IPS-15b (cell line): ENCODE results near the gene OLA1.
"Not testable (repeated sequence)": the region's sequence is repeated elsewhere in the genome, so short reads cannot be mapped to it uniquely, and the experiment has no call there.

ENCODE experiments used
- H3K27me3 ChIP-seq: one replicate; pipeline ENCODE4 v1.6.1; 2013; ENCODE audit warnings: low read length; ENCODE audit not compliant: control insufficient read depth, insufficient read depth
- H3K36me3 ChIP-seq: one replicate; pipeline ENCODE4 v1.6.1; 2013; ENCODE audit warnings: low read length; ENCODE audit not compliant: control insufficient read depth, insufficient read depth
- H3K4me1 ChIP-seq: one replicate; pipeline ENCODE4 v1.6.1; 2013; ENCODE audit warnings: mild to moderate bottlenecking, low read length; ENCODE audit not compliant: control insufficient read depth, insufficient read depth
- H3K4me3 ChIP-seq: one replicate; pipeline ENCODE4 v1.5.1; 2013; ENCODE audit warnings: low read depth, low read length
- H3K9ac ChIP-seq: one replicate; pipeline ENCODE4 v1.6.1; 2013; ENCODE audit warnings: low read depth, mild to moderate bottlenecking, low read length
- H3K9me3 ChIP-seq: one replicate; pipeline ENCODE4 v1.6.1; 2013; ENCODE audit warnings: mild to moderate bottlenecking, low read length; ENCODE audit not compliant: control insufficient read depth, insufficient read depth

Gene OLA1

DNA sequence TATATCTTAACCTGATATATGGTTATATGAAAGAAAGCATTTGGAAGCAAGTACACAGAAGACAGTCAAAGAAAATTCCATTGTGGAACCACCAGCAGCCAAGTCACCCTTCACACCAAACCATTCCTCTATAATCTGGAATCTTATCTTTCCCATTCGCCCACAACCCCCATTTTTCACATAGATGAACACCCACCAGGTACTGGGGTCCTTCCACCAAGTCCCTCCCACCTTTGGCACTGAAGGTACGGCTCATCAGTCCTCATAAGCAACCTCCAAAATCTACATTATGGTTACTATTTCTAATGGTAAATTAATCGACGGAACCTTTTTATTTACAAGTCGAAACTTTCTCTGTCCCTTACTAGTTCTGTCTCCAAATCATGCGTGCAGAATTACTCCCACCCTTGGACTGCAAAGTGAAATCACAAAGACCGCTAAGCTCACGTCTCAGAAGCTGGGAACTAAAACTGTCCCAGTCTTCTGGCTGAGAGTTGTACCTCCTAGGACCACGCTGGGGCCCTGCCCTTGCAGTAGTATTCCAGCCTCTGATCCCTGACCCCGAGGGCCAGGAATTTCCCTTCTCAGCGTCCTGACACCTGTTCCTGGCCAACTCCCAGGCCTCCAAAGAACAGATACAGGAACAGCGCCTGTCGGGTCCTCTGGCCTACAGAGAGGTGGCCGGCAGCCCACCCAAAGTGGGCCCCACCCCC, 702 bp downstream of the OLA1 start:
- Histone ChIP-seq H3K9ac (peak overlapping the region; percentile 60), H3K27me3 (peaks cover 7% of the 10 kb centered on the region), H3K4me1 (peaks cover 7% of the 10 kb centered on the region), H3K4me3 (peak overlapping the region; percentile 94), H3K36me3 (no peaks in the 10 kb centered on the region), H3K9me3 (no peaks in the 10 kb centered on the region)

DNA sequence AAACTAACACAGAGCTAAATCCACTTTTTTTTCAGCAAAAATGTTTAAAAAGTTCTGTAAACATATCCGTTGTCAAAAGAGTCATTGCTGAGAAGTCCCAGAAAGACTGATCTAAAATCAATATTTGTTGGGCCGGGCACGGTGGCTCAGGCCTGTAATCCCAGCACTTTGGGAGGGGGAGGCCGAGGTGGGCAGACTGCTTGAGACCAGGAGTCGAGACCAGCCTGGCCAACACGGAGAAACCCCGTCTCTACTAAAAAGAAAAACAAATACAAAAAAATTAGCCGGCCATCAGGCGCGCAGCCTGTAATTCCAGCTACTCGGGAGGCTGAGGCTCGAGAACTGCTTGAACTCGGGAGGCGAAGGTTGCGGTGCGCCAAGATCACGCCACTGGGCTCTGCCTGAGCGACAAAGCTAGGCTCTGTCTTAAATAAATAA, 1.4 kb downstream of the OLA1 start:
- H3K4me1 ChIP-seq: peaks cover 9% of the 10 kb centered on the region
- H3K36me3 ChIP-seq: peaks cover 3% of the 10 kb centered on the region
- no peak overlapping the region for H3K9ac ChIP-seq
- H3K27me3 ChIP-seq: peaks cover 7% of the 10 kb centered on the region
- no peaks in the 10 kb centered on the region for H3K9me3 ChIP-seq
- H3K4me3 ChIP-seq: peak overlapping the region; percentile 94

GRCh38 chr2:174245628-174246027, 2.7 kb downstream of the OLA1 start:
- H3K4me3 ChIP-seq, H3K9ac ChIP-seq, H3K27me3 ChIP-seq, H3K36me3 ChIP-seq, H3K9me3 ChIP-seq, H3K4me1 ChIP-seq: not testable (repeated sequence)

GRCh38 chr2:174245065-174245464, 3.3 kb downstream of the OLA1 start:
- H3K9ac ChIP-seq: no peak overlapping the region
- no peaks in the 10 kb centered on the region for H3K9me3 ChIP-seq
- H3K27me3 ChIP-seq: peaks cover 7% of the 10 kb centered on the region
- peaks cover 9% of the 10 kb centered on the region for H3K4me1 ChIP-seq
- H3K36me3 ChIP-seq: peaks cover 3% of the 10 kb centered on the region
- no peak overlapping the region for H3K4me3 ChIP-seq

- Histone ChIP-seq H3K36me3 (peaks cover 3% of the 10 kb centered on the region), H3K4me3 (no peak overlapping the region), H3K4me1 (peaks cover 6% of the 10 kb centered on the region), H3K9me3 (no peaks in the 10 kb centered on the region), H3K27me3 (no peaks in the 10 kb centered on the region), H3K9ac (no peak overlapping the region)
Measured at GRCh38 chr2:174243812-174244211, 4.5 kb downstream of the OLA1 start.

- Histone ChIP-seq H3K9ac (no peak overlapping the region), H3K9me3 (no peaks in the 10 kb centered on the region), H3K36me3 (peaks cover 3% of the 10 kb centered on the region), H3K4me3 (no peak overlapping the region), H3K27me3 (no peaks in the 10 kb centered on the region), H3K4me1 (peaks cover 2% of the 10 kb centered on the region)
Measured at GRCh38 chr2:174240097-174240496, 8.2 kb downstream of the OLA1 start.

DNA sequence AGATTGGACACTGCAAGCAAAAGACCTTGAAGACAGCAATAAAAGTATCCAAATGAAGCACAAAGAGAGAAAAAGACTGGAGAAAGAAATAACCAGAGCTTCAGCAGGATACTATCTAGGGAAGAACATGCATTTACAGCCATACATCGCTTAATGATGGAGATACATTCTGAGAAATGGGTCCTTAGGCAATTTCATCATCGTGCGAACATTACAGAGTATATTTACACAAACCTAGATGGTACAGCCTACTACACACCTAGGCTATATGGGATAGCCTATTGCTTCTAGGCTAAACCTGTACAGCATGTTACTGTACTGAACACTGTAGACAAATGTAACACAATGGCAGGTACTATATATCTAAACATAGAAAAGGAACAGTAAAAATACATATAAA, 11.9 kb downstream of the OLA1 start:
- Histone ChIP-seq H3K4me3 (no peak overlapping the region), H3K9me3 (no peaks in the 10 kb centered on the region), H3K9ac (no peak overlapping the region), H3K4me1 (no peaks in the 10 kb centered on the region), H3K36me3 (no peaks in the 10 kb centered on the region), H3K27me3 (no peaks in the 10 kb centered on the region)

DNA sequence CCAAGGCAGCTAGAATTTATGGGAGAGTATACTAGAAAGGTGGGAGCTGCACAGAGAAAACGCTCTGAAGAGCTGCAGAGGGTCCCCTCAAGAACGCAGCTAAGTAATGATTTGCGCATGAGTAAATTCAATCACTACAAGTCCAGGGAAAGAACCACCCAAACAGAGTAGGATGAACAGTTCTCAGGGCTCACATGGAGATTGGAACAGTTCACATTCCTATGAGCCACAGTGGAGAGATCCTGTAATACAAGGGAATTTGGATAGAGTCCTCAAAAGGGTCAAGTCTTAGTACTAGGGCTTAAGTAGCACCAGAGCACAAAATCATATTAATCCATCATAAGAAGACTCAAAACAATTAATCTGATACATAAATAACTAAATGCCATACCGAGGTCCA, 12.7 kb downstream of the OLA1 start:
- Histone ChIP-seq H3K9me3 (no peaks in the 10 kb centered on the region), H3K4me1 (no peaks in the 10 kb centered on the region), H3K36me3 (no peaks in the 10 kb centered on the region), H3K27me3 (no peaks in the 10 kb centered on the region), H3K9ac (no peak overlapping the region), H3K4me3 (no peak overlapping the region)

DNA sequence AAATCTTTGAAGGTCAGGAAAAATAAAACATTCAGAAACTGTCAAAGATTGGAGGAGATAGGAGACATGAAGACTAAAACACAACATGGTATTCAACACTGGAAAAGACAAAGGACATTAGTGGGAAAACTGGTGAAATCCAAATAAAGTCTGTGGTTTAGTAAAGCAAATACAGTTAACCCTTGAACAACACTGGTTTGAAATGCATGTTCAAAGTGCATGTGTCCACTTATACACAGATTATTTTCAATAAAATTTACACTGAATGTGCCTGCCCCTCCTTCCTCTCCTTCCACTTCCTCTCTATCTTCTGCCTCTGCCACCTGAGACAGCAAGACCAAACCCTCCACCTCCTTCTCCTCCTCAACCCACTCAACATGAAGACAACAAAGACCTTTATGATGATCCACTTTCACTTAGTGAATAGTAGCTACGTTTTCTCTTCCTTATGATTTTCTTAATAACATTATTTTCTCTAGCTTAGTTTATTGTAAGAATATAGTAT, 14.5 kb downstream of the OLA1 start:
- Histone ChIP-seq H3K36me3 (no peaks in the 10 kb centered on the region), H3K9me3 (no peaks in the 10 kb centered on the region), H3K27me3 (no peaks in the 10 kb centered on the region), H3K4me1 (no peaks in the 10 kb centered on the region), H3K4me3 (no peak overlapping the region), H3K9ac (no peak overlapping the region)

DNA sequence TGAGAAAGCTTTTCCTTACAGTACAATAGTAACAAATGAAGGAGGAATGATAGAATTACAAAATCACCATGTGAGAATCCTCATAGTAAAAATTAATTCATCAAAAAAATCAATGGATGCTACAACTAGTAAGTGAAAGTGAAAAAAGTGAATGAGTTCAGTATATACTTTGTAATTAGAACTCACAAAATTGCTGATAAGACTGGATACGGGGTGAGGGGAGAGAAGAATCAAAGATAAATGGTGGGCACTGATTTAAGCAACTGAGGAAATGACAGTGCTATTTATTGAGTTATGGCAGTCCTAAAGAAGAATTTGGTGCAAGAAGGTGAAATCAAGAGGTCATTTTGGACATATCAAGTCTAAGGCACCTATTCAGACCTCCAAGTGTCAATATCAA, 20.6 kb downstream of the OLA1 start:
- no peaks in the 10 kb centered on the region for H3K4me1 ChIP-seq
- no peaks in the 10 kb centered on the region for H3K9me3 ChIP-seq
- no peak overlapping the region for H3K9ac ChIP-seq
- no peaks in the 10 kb centered on the region for H3K36me3 ChIP-seq
- H3K27me3 ChIP-seq: no peaks in the 10 kb centered on the region
- no peak overlapping the region for H3K4me3 ChIP-seq

DNA sequence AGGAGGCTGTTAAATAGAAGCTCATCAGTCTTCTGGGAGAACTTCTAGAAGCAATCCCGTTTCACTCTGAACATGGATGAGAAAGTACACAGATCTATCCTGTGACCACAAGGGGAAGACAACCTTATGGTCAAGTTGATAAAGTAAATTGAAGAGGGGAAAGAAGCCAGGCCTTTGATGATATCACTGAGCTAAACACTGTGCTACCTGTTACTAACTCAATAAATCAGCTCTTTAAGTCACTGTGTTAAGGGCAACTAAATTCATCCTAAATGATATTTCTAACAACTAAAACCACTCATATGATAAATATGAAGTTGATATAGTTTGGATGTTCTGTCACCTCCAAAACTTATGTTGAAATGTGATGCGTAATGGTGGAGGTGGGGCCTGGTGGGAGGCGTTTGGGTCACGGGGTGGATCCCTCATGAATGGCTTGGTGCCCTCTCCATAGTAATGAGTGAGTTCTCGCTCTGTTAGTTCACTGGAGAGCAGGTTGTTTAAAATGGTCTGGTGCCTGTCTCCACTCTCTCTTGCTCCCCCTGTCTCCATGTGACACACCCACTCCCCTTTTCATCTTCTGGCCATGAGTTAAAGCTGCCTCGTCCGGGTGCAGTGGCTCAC, 23.6 kb downstream of the OLA1 start:
- Histone ChIP-seq H3K9ac (no peak overlapping the region), H3K36me3 (no peaks in the 10 kb centered on the region)

GRCh38 chr2:174224125-174224524, 24.2 kb downstream of the OLA1 start:
- H3K36me3 ChIP-seq: no peaks in the 10 kb centered on the region
- H3K4me3 ChIP-seq: no peak overlapping the region
- H3K9ac ChIP-seq: no peak overlapping the region
- H3K9me3 ChIP-seq: no peaks in the 10 kb centered on the region
- H3K27me3 ChIP-seq: no peaks in the 10 kb centered on the region
- no peaks in the 10 kb centered on the region for H3K4me1 ChIP-seq

More for the DNA sequence above, 23.6 kb downstream of the OLA1 start:
- Histone ChIP-seq H3K4me1 (no peaks in the 10 kb centered on the region), H3K4me3 (no peak overlapping the region), H3K9me3 (no peaks in the 10 kb centered on the region), H3K27me3 (no peaks in the 10 kb centered on the region)
